ENCODE results near the gene FCHSD2.

- TF ChIP-seq, protein P1, sequence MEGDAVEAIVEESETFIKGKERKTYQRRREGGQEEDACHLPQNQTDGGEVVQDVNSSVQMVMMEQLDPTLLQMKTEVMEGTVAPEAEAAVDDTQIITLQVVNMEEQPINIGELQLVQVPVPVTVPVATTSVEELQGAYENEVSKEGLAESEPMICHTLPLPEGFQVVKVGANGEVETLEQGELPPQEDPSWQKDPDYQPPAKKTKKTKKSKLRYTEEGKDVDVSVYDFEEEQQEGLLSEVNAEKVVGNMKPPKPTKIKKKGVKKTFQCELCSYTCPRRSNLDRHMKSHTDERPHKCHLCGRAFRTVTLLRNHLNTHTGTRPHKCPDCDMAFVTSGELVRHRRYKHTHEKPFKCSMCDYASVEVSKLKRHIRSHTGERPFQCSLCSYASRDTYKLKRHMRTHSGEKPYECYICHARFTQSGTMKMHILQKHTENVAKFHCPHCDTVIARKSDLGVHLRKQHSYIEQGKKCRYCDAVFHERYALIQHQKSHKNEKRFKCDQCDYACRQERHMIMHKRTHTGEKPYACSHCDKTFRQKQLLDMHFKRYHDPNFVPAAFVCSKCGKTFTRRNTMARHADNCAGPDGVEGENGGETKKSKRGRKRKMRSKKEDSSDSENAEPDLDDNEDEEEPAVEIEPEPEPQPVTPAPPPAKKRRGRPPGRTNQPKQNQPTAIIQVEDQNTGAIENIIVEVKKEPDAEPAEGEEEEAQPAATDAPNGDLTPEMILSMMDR (IDR thresholded peaks at IDR 0.05; ENCODE audit: insufficient read depth, low read depth, low read length), result no peak
- no peak for TF ChIP-seq EZH2 (IDR thresholded peaks at IDR 0.05; ENCODE audit: insufficient read depth, low read length)
Observed at GRCh38 chr11:73142128-73142377, at the start of gene FCHSD2.

Measured in astrocyte (in vitro differentiated cells and primary cell).